Fibroblast of pulmonary artery (primary cell): ENCODE measurements around the gene COL9A1.

ENCODE experiments used
- DNase-seq: peaks from one replicate; pipeline ENCODE4 v3.0.0-alpha.2; 2010; ENCODE audit warnings: low read depth
- H3K4me3 ChIP-seq: replicated peaks from 2 replicates; pipeline ENCODE4 v1.5.1; 2011; ENCODE audit warnings: low read depth, mild to moderate bottlenecking, control low read depth, low read length, moderate library complexity
- TF ChIP-seq, protein P1 (sequence below): IDR thresholded peaks from 2 replicates; pipeline ENCODE4 v1.5.1; 2011; ENCODE audit warnings: mild to moderate bottlenecking, control low read depth, low read length, inconsistent platforms; ENCODE audit errors: missing control alignments

COL9A1 gene

DNA sequence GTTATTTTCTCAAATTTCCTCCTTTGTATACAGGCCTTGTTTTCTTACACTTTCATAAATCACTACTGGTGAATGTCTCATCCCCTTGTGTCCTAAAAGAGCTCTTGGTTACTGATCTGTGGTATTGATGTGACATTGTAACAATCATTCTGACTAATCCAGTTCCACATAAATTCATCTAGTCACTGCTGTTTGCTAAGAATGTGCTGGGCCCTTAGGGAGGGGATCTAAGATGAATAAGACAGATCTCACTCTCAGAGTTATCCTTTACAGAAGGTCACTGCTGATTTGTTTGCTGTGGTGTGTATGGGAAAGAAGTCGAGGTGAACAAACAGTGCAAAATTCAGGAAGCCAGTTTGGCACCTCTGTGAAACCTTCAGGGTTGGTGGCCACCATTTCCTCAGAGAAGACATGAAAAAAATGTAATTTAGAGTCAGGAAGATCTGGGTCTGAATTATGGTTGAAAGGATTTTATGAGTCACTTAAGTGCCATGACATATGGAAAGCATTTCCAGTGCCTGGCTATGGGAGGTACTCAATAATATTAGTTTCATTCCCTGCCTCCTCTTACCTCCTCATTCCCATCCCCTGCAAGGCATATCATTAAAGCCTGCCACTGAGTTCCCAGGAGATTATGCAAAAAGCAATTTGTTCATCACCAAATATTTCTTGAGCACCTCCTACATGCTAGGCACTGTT, 121.8 kb downstream of the COL9A1 start:
- TF ChIP-seq, protein P1, sequence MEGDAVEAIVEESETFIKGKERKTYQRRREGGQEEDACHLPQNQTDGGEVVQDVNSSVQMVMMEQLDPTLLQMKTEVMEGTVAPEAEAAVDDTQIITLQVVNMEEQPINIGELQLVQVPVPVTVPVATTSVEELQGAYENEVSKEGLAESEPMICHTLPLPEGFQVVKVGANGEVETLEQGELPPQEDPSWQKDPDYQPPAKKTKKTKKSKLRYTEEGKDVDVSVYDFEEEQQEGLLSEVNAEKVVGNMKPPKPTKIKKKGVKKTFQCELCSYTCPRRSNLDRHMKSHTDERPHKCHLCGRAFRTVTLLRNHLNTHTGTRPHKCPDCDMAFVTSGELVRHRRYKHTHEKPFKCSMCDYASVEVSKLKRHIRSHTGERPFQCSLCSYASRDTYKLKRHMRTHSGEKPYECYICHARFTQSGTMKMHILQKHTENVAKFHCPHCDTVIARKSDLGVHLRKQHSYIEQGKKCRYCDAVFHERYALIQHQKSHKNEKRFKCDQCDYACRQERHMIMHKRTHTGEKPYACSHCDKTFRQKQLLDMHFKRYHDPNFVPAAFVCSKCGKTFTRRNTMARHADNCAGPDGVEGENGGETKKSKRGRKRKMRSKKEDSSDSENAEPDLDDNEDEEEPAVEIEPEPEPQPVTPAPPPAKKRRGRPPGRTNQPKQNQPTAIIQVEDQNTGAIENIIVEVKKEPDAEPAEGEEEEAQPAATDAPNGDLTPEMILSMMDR = no peak
- H3K4me3 ChIP-seq = no peak overlapping the region
- no peak for DNase-seq

DNA sequence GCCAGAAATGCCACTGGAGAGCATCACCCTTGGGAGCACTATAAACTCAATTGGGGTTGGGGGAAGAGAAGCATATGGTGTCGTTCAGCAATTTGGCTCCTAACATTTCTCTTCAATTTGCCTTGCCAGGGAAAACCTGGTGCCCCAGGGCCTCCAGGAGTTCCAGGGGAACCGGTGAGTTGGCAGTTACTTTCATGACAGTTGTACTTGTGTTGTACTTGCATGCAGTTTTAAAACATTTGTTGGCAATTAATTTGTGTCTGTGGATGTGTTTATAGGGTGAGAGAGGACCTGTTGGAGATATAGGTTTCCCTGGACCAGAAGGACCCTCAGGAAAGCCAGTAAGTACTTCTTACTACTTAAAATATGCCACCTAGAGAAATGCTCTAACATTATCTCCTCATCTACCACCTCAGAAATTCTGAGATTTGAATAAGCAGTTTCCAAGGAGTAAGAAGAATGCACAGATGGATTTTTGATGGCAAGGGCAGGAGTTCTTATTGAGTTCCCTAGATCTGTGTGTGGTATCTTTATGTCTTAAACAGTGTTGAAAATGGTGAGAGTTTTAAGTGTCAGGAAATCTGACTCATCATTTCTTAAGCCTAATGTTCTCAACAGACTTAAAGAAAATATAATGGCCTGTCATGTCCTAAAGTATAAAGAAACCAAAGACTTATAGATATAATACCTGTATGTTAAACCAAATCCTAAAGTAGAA, 122.5 kb downstream of the COL9A1 start:
- TF ChIP-seq, protein P1 = no peak
- no peak overlapping the region for H3K4me3 ChIP-seq
- no peak for DNase-seq

DNA sequence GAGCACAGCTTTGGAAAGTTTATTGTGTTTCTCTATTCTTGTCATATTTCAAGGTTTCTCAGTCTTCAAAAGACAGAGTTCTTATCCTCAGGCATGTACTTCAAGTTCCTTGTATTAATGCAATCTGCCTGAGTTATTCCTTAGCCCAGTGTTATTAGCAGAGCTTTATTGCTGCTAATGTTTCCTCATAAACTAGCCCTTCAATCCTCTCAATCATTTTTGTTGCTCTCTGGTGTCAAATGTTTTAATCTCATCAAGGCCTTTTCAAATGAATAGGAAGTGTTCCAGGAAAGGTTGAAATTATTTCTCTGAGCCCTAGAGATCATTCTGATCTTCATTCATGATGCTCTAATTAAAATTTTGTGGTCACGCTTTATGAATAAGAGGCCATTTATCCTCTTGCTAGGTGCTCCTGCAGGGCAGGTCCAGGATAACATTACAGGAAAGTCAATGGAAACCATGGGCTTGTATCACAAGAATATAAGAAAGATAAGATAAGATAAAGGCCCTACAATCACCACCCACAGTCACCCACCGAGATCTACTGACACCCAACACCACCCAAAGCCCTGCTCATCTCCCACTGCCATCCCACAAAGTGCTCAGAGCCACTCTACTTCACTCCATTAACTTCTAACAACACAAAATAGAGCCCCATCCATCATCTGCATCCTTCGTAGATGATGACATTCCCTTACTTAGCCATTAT, 125.9 kb downstream of the COL9A1 start:
- DNase-seq = no peak
- TF ChIP-seq, protein P1 = no peak
- no peak overlapping the region for H3K4me3 ChIP-seq

DNA sequence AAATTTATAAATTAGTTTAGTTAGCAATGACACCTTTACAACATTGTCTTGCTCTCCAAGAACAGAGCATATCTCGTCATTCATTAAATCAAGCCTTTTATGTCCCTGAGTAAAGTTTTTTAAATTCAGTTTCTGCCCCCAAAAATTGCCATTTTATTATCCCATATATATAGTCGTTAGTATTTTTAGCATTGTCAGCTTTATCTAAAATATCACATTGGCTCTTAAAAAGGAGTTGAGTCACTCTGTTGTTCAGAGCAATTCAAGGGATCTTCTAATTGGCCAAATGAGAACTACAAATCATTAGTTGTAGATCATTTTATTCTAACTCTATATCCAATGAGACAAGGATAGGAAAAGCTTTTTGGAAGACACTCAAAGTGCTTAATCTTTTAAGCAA, 127.1 kb downstream of the COL9A1 start:
- DNase-seq = no peak
- TF ChIP-seq, protein P1 = no peak
- H3K4me3 ChIP-seq = no peak overlapping the region

DNA sequence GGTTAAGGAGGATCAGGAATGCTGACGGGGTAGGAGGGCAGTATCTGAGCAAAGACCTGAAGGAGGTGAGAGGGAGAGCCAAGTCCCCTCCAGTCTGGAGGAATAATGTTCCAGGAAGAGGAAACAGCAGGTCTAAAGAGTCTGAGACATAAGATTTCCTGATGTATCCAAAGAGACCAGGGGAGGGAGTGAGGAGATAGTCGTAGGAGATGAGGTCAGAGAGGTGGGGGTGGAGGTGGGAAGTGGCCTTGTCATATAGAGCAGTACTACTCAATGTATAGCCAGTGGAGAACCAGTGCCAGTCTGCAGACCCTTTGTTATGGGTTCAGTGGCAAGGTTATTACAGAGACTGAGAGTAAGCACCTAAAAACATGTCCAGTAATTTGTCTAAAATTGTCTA, 130.6 kb downstream of the COL9A1 start:
- H3K4me3 ChIP-seq = no peak overlapping the region
- TF ChIP-seq, protein P1 = no peak
- DNase-seq = no peak

DNA sequence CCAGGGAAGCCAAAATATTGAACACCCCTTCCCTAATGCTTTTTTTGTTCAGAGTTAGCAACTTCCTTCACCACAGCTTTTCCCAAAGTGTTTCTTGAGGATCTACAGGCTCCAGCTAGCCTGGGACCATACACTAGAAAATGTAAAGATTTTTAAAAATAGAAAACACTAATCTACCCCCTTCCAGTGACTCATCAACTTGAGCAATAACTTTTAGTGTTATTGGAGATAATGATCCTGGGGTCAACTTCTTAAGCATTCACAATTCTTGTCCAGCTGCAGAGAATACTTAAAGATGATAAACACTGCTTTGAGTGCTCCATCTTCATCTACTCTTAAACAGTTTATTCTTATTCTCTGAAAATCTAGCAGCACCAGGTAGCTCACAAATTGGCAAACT, 131.6 kb downstream of the COL9A1 start:
- H3K4me3 ChIP-seq = no peak overlapping the region
- no peak for DNase-seq
- TF ChIP-seq, protein P1 = no peak
